ENCODE results near the gene MGAT3. TPM values are rescaled to one million over a fixed set of nuclear protein-coding genes. Genes with fewer than 3 reads are reported as not detected.

The MGAT3 gene
- total and polyA plus RNA-seq, 2 of the 13 experiments (the other 11 are each of a cell fraction or from before 2014, with no cell fraction given), result 0.11 to 0.15 TPM

- no peak for TF ChIP-seq ZHX1 (CRISPR knock-in tag; IDR thresholded peaks at IDR 0.05; ENCODE audit: low read depth)
- TF ChIP-seq ZNF484 (CRISPR knock-in tag; IDR thresholded peaks at IDR 0.05; ENCODE audit: borderline replicate concordance, low read depth), result no peak
- no peak for TF ChIP-seq PRDM15 (CRISPR knock-in tag; IDR thresholded peaks at IDR 0.05)
- TF ChIP-seq MEF2D (CRISPR knock-in tag; IDR thresholded peaks at IDR 0.05), result no peak
- peak; percentile 79 for TF ChIP-seq MXD3 (CRISPR knock-in tag; IDR thresholded peaks at IDR 0.05)
- peak; percentile 78 for TF ChIP-seq HDAC1 (CRISPR knock-in tag; IDR thresholded peaks at IDR 0.05)
- TF ChIP-seq XRCC5 (optimal IDR thresholded peaks at IDR 0.05; ENCODE audit: low read length), result no peak
- TF ChIP-seq LCORL (IDR thresholded peaks at IDR 0.05), result no peak
- TF ChIP-seq LCORL (CRISPR knock-in tag; IDR thresholded peaks at IDR 0.05), result 0 out of 2 replicates have a peak, but pooled peaks have one; percentile 52
- peak; percentile 46; the same call in 1 of the 2 replicates for TF ChIP-seq AHR (CRISPR knock-in tag; IDR thresholded peaks at IDR 0.05)
- peak; percentile 31 for TF ChIP-seq FOXP4 (CRISPR knock-in tag; IDR thresholded peaks at IDR 0.05)
- TF ChIP-seq PTBP1 (IDR thresholded peaks at IDR 0.05; ENCODE audit: low read depth, low read length, poor library complexity, severe bottlenecking), result peak; percentile 56
- TF ChIP-seq ARNT (IDR thresholded peaks at IDR 0.05), result no peak
- no peak for TF ChIP-seq JUN (CRISPR knock-in tag; IDR thresholded peaks at IDR 0.05)
- no peak for TF ChIP-seq ZNF883 (CRISPR knock-in tag; IDR thresholded peaks at IDR 0.05; ENCODE audit: not compliant biosample characterization)
- peak; percentile 56 for TF ChIP-seq FOSL2 (CRISPR knock-in tag; IDR thresholded peaks at IDR 0.05)
Observed at GRCh38 chr22:39502109-39502788, 45.4 kb downstream of the MGAT3 start, which contains the start of gene MIEF1 (continued).
